Left renal pelvis (tissue), 4 donors: ENCODE data around the gene CYP2J2. TPM values are rescaled to one million over a fixed set of nuclear protein-coding genes. Genes with fewer than 3 reads are reported as not detected.
"Not testable (repeated sequence)": the region's sequence is repeated elsewhere in the genome, so short reads cannot be mapped to it uniquely, and the experiment has no call there.

Experiments
- DNase-seq, 4 donors: peaks; one replicate each; pipeline ENCODE4 v3.0.0-alpha.2; 2013; ENCODE audit warnings: low read depth in 4 of 4, low spot score in 3 of 4
- polyA plus RNA-seq, 4 donors: library from polyadenylated mRNA; unstranded; fragments of 120-200 nt; gene quantifications; one replicate each; pipeline ENCODE4 v1.2.1, GENCODE V29; 2013; ENCODE audit not compliant: insufficient read length in 4 of 4

CYP2J2 gene
- polyA plus RNA-seq, 4 donors, result 0.63 to 1.8 (median 1.4) TPM

- DNase-seq, result not testable (repeated sequence)
These were observed 5.2 kb downstream of the CYP2J2 start for GRCh38 chr1:59921258-59921899.

GRCh38 chr1:59919746-59920145 is 6.8 kb downstream of the CYP2J2 start:
- no peak for DNase-seq

- no peak for DNase-seq
These were observed 8.8 kb downstream of the CYP2J2 start for GRCh38 chr1:59917785-59918180.

GRCh38 chr1:59917026-59917784 is 9.4 kb downstream of the CYP2J2 start:
- no peak for DNase-seq

DNA sequence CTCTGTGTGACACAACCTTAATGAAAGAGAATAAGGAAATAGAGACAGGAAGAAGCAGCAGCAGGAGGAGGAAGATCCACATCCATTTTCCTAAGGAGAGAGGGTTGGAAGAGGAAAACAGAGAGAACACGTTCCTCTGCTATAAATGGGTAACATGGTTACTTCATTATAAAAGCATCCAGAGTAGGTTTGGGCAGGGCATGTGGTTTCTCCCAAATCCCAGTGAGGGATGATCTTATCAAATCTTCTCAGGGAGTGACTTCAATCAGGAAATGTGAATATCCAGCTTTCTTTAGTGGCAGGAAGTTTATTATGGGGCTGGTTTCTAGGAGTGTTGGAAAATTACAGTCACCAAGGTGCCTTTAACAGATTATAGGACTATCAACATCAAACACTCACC is 11.1 kb downstream of the CYP2J2 start:
- no peak for DNase-seq

DNA sequence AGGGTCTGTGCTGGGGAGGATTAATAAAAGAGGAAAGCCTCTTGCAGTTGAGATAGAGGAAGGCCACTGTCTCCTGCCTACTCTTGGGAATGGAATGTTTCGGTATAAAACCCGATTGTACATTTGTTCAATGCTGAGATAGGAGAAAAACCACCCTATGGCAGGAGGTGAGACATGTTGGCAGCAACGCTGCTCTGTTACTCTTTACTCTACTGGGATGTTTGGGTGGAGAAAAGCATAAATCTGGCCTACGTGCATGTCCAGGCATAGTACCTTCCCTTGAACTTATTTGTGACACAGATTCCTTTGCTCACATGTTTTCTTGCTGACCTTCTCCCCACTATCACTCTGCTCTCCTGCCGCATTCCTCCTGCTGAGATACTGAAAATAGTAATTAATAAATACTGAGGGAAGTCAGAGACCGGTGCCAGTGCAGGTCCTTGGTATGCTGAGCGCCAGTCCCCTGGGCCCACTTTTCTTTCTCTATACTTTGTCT is 11.7 kb downstream of the CYP2J2 start:
- DNase-seq, result not testable (repeated sequence)

DNA sequence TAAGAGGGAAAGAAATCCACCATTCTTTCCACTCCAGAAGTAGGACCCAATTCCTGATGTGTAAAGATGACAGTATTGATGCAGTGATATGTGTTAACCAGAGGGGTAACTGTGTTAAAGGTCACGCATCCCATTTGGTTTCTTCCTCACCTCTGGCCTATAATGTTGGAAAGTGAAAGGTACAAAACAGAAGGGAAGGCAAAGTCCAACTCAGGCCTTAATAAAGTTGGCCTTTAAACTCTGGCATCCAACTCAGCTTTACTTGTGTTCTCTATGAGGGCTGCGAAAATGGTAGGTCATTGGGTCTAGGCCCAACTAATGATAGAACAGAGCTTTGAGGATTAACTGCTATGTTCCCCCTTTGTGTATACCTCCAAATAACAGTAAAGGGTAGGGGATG is 17.9 kb downstream of the CYP2J2 start:
- no peak for DNase-seq

DNA sequence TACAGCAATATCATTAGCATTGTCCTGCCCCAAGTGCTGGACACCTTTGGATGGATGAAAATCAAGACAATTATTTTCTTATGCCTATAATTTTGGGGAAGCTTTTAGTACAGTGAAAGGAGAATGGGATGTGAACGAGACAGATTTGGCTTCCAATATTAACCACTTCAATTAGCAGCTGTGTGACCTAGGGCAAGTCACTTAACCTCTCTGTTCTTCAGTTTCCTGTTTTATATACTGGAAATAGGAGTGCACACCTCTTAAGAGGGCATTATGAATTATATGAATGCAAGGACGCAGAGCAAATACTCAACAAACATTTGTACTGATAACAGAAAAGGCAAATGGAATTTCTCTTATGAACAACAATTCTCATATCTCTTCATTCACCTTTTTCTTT is 18.5 kb downstream of the CYP2J2 start:
- DNase-seq, result no peak

- DNase-seq, result no peak
These were observed 19.6 kb downstream of the CYP2J2 start for GRCh38 chr1:59906931-59907330.

DNA sequence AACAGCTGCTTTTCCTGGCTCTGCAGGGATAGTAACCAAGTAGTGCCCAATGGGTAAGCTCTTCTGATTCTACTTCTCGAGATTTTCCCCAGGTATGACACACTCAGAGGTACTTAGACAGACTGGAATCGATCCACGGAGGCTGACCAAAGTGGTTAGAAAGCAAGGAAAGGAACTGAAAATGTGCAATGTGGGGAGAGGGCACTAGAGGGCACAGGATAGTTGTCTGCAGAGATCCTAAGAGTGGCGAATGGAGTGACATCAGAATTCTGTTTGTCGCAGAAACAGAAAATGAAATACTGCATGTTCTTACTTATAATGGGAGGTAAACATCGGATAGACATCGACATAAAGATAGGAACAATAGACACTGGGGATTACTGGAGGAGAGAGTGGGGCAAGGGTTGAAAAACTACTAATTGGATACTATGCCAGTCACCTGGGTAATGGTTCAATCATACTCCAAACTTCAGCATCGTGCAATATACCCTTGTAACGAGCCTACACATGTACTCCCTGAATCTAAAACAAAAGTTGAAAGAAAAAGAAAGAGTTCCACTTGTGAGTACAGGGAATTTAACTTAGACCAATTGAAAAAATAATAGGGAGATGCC is 23.3 kb downstream of the CYP2J2 start:
- peak in 1 of 4 donors; percentile 4 for DNase-seq

DNA sequence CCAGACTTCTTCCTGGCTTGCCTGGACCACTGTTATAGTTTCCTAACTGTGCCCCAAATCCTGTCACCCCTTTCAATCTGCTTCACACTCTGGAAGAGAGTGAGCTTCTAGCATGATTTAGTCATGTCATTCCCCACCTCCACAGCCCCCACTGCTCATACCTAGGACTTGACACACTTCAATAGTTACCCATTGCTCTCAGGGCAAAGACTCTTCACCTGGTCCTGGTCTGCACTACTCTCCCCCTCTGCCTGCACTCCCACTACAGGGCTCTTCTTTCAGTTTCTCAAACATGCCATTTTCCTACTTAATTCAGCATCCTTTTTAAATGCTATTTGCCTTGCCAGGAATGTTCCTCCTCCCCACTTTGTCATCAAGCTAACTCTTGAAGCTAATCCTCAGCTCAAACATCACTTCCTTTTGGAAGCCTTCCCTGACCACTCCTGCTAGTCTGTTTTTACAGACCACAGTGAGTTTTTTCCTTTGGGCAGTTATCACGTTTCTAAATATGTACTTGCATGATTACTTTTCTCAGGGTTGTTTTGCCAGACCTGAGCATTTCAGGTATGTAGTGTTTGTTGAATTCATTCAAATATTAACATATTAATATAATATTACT is 24.7 kb downstream of the CYP2J2 start:
- DNase-seq, result no peak

- no peak for DNase-seq
These were observed 25.9 kb downstream of the CYP2J2 start for GRCh38 chr1:59900640-59901039.

- DNase-seq, result no peak
These were observed 27.6 kb downstream of the CYP2J2 start for GRCh38 chr1:59898927-59899326.

DNA sequence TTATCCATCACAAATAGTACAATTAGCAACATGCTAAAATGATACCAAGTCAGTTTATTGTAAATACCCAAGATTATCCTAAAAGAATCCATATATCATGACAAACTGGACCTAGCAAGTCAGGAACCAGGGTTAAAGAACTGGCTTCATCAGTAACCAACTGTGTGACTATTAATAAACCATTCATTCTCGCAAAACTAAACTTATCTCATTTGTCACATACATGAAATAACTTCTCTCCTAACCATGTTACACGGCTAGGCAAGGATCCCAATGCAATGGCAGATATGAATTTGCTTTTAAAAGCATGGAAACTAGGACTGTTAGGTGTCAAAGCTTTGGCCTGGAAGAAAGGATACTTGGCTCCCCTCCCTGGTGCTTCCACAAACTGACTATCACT is 29.4 kb downstream of the CYP2J2 start:
- DNase-seq, result no peak

- no peak for DNase-seq
These were observed 33.4 kb downstream of the CYP2J2 start for GRCh38 chr1:59892841-59893811.

- no peak for DNase-seq
These were observed 41.3 kb downstream of the CYP2J2 start for GRCh38 chr1:59885160-59885832.

DNA sequence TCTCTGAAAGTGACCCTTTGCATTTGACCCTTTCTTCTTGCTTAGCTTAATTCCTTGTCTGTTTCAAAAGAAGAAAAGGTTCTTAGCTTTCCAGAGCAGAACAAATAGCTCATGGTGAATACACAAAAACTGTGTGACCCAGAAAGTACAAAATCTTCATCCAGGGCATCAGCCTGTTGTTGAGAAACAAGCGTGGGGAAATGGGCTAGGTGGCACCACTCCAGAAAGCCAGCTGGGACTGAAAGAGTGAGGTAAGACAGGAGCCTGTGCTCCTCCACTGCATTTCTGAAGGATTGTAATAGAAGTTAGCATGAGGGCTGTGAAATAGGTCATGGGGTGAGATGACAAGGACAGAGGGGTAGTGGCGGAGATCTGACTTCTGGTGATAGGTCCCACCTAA is 45.8 kb downstream of the CYP2J2 start:
- DNase-seq, result no peak

DNA sequence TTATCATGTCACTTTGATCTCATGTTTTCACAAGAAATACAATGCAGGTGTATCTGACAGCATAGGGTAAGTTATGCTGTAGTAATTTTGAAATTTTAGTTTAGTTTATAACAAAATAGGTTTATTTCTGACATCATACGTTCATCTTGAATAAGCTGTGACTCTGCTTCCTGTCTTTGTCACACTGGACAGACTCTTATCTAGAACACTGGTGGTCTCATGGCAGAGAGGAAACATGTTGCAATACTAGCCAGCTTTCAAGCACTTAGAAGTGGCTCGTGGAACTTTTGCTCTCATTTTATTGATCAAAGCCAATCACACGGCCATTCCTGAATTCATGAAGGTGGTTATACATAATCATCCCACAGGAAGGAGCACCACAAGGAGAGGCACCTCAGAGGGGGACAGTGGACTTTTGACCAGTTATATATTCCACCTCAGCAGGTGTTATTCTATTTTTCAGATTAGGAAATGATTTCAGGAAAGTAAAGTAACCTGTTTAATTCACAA is 46.5 kb downstream of the CYP2J2 start:
- no peak for DNase-seq

DNA sequence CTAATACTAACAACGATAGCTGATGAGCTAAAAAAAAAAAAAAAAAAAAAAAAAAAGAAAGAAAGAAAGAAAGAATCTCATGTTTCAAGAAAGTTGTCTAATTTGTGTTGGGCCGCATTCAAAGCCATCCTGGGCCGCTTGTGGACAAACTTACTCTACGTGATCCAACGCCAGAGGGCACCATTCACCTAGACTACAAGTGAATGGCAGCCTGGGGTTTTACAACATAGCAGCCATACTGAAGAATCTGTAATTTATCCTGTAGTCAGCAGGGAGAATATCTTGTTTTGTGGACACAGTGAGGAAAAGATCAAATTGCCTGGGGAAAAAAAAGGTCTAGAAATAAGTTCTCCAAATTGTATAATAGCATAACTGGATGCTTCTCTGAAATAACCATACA is 47.0 kb downstream of the CYP2J2 start:
- peak; percentile 29 to 54 (median 44) for DNase-seq
